Urinary bladder (tissue), 4 donors: ENCODE data around the gene ATF7. TPM values are rescaled to one million over a fixed set of nuclear protein-coding genes. Genes with fewer than 3 reads are reported as not detected.
"Not testable (repeated sequence)": the region's sequence is repeated elsewhere in the genome, so short reads cannot be mapped to it uniquely, and the experiment has no call there.

Source experiments
- DNase-seq: peaks from one replicate; pipeline ENCODE4 v3.0.0-alpha.2; 2015; ENCODE audit errors: extremely low spot score
- H3K27ac ChIP-seq: one replicate; pipeline ENCODE4 v1.5.1; 2013; ENCODE audit warnings: low read depth, mild to moderate bottlenecking, moderate library complexity
- H3K36me3 ChIP-seq: one replicate; pipeline ENCODE4 v1.6.1; 2013; ENCODE audit warnings: mild to moderate bottlenecking, moderate library complexity; ENCODE audit not compliant: insufficient read depth
- H3K4me1 ChIP-seq: one replicate; pipeline ENCODE4 v1.6.1; 2013; ENCODE audit warnings: mild to moderate bottlenecking, moderate library complexity; ENCODE audit not compliant: insufficient read depth
- H3K4me3 ChIP-seq: one replicate; pipeline ENCODE4 v1.5.1; 2013; ENCODE audit warnings: low read depth, low read length
- WGBS: extraction: QIAGEN DNeasy Blood & Tissue Kit; methylation state at CpG from one replicate; pipeline ENCODE4 v1.1.7; 2013; 5-methylcytosine and 5-hydroxymethylcytosine counted together
- polyA plus RNA-seq: library from polyadenylated mRNA; stranded (reverse); fragments of 200-250 nt; gene quantifications from one replicate; pipeline ENCODE4 v1.2.3, GENCODE V29; 2013
- total RNA-seq: library from RNA; depleted of rRNA; stranded (reverse); fragments of >200 nt; gene quantifications from one replicate; pipeline ENCODE4 v1.2.3, GENCODE V29; 2014
- donor health status: healthy with polysubstance abuse.
- donor health status: healthy.

The ATF7 gene
- total and polyA plus RNA-seq, 2 donors: 24.1 to 28.2 TPM

DNA sequence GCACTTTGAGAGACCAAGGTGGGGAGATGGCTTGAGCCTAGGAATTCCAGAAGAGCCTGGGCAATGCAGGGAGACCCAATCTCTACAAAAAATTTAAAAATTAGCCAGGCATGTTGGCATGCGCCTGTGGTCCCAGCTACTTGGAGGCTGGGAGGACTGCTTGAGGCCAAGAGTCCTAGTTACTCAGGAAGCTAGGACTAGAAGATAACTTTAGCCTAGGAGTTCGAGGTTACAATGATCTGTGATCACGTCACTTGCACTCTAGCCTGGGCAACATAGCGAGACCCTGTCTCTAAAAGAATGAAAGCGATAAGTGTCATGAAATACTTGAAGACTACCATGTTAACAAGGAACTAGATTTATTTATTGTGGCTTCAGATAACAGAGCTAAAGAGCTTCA is 3.5 kb downstream of the ATF7 start:
- Histone ChIP-seq H3K36me3 (no peaks in the 10 kb centered on the region), H3K4me3 (no peak overlapping the region), H3K27ac (no peak overlapping the region), H3K4me1 (peaks cover 3% of the 10 kb centered on the region)
- WGBS: 92% methylated on average over 5 of the region's 5 CpGs
- DNase-seq: no peak

GRCh38 chr12:53618275-53618674 is 7.9 kb downstream of the ATF7 start:
- WGBS: 31% methylated on average over 3 of the region's 3 CpGs

DNA sequence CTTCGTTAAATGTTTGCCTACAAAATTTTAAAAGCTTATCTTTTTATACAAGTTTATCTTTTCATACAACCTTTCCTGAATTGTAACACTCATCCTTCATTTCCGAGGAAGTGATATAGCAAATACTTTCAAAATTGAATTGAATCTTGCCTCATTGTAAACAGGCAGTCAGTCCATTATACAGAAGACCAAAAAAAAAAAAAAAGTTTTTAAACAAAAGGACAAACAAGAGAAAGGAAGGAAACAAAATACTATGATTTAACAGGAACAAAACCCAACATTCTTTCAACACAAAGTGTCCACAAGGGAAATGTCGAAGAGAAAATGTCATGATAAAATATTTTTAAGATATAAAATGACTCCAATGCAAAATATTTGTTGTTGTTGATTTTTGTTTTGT is 8.5 kb downstream of the ATF7 start:
- WGBS: 42% methylated on average over 3 of the region's 3 CpGs
- Histone ChIP-seq H3K4me3 (no peak overlapping the region), H3K27ac (no peak overlapping the region), H3K4me1 (no peaks in the 10 kb centered on the region), H3K36me3 (no peaks in the 10 kb centered on the region)
- no peak for DNase-seq

More at GRCh38 chr12:53618275-53618674, 7.9 kb downstream of the ATF7 start:
- Histone ChIP-seq H3K4me1 (no peaks in the 10 kb centered on the region), H3K4me3 (no peak overlapping the region), H3K27ac (no peak overlapping the region), H3K36me3 (no peaks in the 10 kb centered on the region)
- DNase-seq: no peak

DNA sequence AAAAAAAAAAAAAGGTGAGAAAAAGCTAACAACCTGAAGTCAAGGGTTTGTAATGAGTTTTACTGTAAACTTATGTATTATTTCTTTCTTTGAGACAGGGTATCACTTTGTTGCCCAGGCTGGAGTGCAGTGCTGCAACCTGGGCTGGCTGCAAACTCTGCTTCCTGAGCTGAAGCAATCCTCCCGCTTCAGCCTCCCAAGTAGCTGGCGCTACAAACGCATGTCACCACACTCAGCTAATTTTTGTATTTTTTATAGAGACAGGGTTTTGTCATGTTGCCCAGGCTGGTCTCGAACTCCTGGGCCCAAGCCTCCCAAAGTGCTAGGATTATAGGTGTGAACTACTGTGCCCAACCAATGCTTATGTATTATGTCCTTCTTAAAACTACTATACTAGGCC is 9.2 kb downstream of the ATF7 start:
- DNase-seq: no peak
- H3K4me1 ChIP-seq: no peaks in the 10 kb centered on the region
- WGBS: 76% methylated on average over 4 of the region's 4 CpGs

DNA sequence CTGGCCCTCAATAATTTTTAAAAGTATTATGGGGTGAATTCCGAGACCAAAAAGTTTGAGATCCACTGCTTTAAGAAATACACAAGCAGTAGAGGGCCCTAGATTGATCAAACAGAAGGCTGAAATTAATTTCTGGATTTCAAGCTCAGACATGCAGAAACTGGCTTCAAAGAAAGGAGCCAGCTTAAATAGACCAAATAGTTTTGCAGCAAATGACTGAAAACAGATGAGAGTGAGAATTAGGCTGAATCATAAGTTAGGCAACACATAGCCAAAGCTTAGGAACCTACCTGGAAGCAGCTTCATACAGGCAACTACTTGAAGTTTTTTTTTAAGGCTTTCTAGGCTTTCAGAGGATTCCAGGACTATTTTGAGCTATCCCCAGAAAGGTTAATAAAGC is 12.4 kb downstream of the ATF7 start:
- H3K4me1 ChIP-seq: no peaks in the 10 kb centered on the region
- H3K4me3 ChIP-seq: no peak overlapping the region
- H3K36me3 ChIP-seq: no peaks in the 10 kb centered on the region
- H3K27ac ChIP-seq: no peak overlapping the region
- DNase-seq: no peak
- 74% methylated on average over 1 of the region's 1 CpG for WGBS

More for the DNA sequence above, 9.2 kb downstream of the ATF7 start:
- no peaks in the 10 kb centered on the region for H3K36me3 ChIP-seq
- H3K4me3 ChIP-seq: no peak overlapping the region
- H3K27ac ChIP-seq: no peak overlapping the region

GRCh38 chr12:53612978-53613377 is 13.2 kb downstream of the ATF7 start:
- H3K4me3 ChIP-seq: no peak overlapping the region
- H3K36me3 ChIP-seq: no peaks in the 10 kb centered on the region
- H3K27ac ChIP-seq: no peak overlapping the region
- no peak for DNase-seq
- 68% methylated on average over 2 of the region's 2 CpGs for WGBS
- no peaks in the 10 kb centered on the region for H3K4me1 ChIP-seq

DNA sequence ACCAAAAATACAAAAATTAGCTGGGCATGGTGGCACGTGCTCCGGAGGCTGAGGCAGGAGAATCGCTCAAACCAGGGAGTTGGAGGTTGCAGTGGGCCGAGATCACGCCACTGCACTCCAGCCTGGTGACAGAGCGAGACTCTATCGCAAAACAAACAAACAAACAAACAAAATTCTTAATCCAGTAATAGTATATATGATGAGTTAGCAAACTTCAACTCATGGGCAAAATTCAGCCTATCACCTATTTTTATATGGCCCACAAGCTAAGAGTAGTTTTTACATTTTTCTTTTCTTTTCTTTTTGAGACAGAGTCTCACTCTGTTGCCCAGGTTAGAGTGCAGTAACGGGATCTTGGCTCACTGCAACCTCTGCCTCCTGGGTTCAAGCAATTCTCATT is 14.9 kb downstream of the ATF7 start:
- H3K36me3 ChIP-seq: no peaks in the 10 kb centered on the region
- H3K4me3 ChIP-seq: no peak overlapping the region
- no peaks in the 10 kb centered on the region for H3K4me1 ChIP-seq
- no peak for DNase-seq
- WGBS: 97% methylated on average over 8 of the region's 8 CpGs
- H3K27ac ChIP-seq: no peak overlapping the region

DNA sequence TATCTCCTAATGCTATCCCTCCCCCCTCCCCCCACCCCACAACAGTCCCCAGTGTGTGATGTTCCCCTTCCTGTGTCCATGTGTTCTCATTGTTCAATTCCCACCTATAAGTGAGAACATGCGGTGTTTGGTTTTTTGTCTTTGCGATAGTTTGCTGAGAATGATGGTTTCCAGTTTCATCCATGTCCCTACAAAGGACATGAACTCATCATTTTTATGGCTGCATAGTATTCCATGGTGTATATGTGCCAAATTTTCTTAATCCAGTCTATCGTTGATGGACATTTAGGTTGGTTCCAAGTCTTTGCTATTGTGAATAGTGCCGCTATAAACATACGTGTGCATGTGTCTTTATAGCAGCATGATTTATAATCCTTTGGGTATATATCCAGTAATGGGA is 19.5 kb downstream of the ATF7 start:
- not testable (repeated sequence) for H3K36me3 ChIP-seq, H3K4me1 ChIP-seq, H3K4me3 ChIP-seq, H3K27ac ChIP-seq, DNase-seq
- 97% methylated on average over 3 of the region's 5 CpGs for WGBS

DNA sequence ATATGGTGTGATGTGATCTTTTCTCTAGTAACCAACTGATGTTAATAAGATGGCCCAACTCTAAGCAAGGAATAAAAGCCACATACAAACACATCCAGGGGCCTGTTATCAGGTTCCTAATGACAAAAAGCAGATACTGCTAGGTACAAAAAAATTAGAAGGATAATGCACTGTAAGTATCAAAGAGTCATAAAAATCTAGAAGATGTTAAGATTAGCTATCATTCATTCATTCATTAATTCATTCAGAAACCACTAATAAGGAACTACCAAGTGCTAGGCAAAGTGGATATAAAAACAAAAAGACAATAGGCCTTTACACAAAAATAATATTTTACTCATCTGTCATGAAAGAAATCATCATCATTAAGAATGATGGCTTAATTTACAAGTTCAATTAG is 21.6 kb downstream of the ATF7 start:
- Histone ChIP-seq H3K36me3 (no peaks in the 10 kb centered on the region), H3K4me1 (no peaks in the 10 kb centered on the region), H3K4me3 (no peak overlapping the region), H3K27ac (no peak overlapping the region)
- DNase-seq: no peak

DNA sequence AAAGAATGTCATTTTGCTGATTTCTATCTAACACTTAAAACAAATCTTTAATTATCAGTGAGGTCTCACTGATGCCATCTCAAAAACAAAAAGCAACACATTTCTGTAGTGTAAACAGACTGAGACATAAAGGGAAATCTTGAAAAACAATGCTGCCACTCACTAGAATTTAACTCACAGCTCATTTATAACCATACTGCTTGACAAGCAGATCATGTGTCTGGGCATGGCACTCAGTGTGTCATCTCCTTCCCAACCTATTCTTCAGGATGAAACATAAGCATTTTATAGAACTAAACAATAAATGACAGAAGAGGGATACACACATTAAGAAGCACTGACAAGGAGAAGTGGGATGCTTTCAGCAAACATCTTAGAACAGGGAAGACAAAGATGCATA is 22.4 kb downstream of the ATF7 start:
- no peak overlapping the region for H3K27ac ChIP-seq
- no peak for DNase-seq
- H3K4me3 ChIP-seq: no peak overlapping the region
- no peaks in the 10 kb centered on the region for H3K36me3 ChIP-seq
- no peaks in the 10 kb centered on the region for H3K4me1 ChIP-seq

GRCh38 chr12:53603196-53603595 is 23.0 kb downstream of the ATF7 start:
- Histone ChIP-seq H3K4me3 (no peak overlapping the region), H3K36me3 (no peaks in the 10 kb centered on the region), H3K27ac (peak overlapping the region; percentile 50), H3K4me1 (no peaks in the 10 kb centered on the region)
- DNase-seq: no peak

DNA sequence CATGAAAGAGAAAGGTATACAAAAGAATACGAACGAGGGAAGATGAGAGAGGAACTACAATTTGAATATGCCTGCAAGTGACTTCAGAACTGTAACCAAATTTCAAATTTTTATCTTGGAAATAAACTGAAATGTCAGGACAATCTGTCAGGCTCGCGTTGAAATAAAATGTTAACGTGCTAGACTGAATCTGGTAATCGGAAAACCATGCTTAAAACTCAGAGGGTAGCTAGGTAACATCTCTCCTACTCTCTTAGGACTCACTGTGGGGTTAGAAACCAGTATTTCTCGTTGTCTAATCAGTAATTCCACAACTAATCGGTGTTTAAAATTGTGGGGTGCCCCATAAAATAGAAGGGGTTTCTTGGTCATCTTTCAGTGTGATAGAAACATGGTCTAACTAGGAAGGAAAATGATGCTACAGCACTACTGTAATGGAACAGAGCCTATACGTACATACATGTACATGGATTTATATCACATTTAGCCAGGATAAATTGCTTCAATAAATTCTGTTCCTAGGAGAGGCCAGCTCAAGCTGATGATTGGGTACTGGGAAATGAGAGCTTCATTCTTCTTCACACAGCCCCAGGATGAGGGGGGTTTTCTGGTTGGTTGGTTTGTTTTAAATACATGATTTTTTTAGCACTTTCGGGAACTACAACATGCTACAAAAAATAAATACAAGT is 23.9 kb downstream of the ATF7 start:
- no peaks in the 10 kb centered on the region for H3K4me1 ChIP-seq
- H3K36me3 ChIP-seq: no peaks in the 10 kb centered on the region
- DNase-seq: no peak
- H3K27ac ChIP-seq: no peak overlapping the region
- H3K4me3 ChIP-seq: no peak overlapping the region
- 62% methylated on average over 10 of the region's 10 CpGs for WGBS

DNA sequence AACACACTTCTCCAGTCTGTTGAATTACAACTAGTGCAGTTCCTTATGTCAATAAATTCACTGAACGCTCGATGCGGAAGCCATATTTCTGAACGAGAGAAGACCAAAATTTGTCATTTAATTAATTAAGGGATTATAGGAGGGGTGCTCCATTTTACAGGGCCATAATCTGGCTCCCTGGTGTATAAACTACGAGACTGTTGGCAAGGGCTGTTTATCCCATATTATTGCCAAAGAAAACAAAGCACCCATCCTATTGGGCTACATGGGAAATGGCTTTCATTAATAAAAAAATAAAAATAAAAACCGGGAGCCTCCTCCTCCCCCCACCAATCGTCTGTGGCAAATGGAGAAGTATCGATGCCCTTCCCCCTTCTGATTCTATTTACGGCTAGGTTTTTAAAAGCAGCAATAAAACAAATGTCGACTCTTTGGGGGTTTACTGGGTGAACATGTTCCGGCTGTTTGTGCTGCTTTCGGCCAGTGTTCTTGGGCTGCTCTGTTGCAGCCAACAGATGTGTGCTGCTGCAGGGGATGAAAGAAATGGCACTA is 24.8 kb downstream of the ATF7 start:
- no peak overlapping the region for H3K27ac ChIP-seq
- no peak for DNase-seq
- 26% methylated on average over 12 of the region's 12 CpGs for WGBS
- peak overlapping the region; percentile 1 for H3K4me3 ChIP-seq
- no peaks in the 10 kb centered on the region for H3K36me3 ChIP-seq
- H3K4me1 ChIP-seq: no peaks in the 10 kb centered on the region

GRCh38 chr12:53600490-53601295 is 25.5 kb downstream of the ATF7 start:
- WGBS: 76% methylated on average over 13 of the region's 13 CpGs
- Histone ChIP-seq H3K36me3 (no peaks in the 10 kb centered on the region), H3K27ac (no peak overlapping the region), H3K4me3 (no peak overlapping the region), H3K4me1 (no peaks in the 10 kb centered on the region)
- no peak for DNase-seq
